GM20431 (cell line): ENCODE data around the gene PCDHGB1.
"Not testable (repeated sequence)": the region's sequence is repeated elsewhere in the genome, so short reads cannot be mapped to it uniquely, and the experiment has no call there.

ENCODE experiments used
- in situ Hi-C: fragments of 300-500 bp; cut with MseI, MboI; formaldehyde crosslinking; loops from one replicate; pipeline ENCODE4 v1.15.0; 2020; ENCODE audit warnings: low sequenced_read_pairs; ENCODE audit not compliant: unreplicated experiment

PCDHGB1 gene

GRCh38 chr5:141375444-141376155 is 25.7 kb downstream of the PCDHGB1 start:
- in situ Hi-C loops, result not testable (repeated sequence)

DNA sequence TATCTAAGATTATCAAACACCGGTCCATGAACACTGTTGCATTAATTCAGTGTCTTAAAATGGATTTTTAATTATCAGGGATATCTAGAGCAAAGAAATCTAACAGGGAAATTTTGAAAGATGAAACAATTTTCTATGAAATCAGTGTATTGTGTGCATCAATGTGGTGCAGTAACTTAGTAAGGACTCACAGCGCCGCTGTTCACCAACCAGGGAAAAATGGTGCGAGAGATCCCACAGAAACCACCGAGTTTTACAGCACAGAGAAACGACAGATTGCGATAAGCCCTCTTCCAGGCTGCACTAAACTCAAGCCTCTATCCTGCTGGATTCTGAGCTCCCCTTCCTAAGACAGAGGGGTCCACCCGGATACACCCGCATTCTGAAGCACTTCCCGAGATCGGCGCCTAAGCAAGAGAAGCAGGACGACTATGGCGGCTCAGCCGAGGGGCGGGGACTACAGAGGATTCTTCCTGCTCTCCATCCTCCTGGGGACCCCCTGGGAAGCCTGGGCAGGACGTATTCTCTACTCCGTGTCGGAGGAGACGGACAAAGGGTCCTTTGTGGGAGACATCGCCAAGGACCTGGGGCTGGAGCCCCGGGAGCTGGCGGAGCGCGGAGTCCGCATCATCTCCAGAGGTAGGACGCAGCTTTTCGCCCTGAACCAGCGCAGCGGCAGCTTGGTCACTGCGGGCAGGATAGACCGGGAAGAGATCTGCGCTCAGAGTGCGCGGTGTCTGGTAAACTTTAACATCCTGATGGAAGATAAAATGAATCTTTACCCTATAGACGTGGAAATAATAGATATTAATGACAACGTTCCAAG is 32.8 kb downstream of the PCDHGB1 start, which contains the start of gene PCDHGA7:
PCDHGA7 (plus strand) TSS at position 274 of the 826 bp plus-strand sequence; CDS start at position 432, 158 bp downstream.
- in situ Hi-C loops, result no loop called here

DNA sequence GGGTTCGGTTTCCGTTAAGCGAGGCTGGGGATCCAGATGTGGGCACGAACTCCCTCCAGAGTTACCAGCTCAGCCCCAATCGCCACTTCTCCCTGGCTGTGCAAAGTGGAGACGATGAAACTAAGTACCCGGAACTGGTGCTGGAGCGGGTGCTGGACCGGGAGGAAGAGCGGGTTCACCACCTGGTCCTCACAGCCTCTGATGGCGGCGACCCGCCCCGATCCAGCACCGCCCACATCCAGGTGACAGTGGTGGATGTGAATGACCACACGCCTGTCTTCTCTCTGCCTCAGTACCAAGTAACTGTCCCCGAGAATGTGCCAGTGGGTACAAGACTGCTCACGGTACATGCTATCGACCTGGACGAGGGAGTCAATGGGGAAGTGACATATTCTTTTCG is 33.4 kb downstream of the PCDHGB1 start:
- in situ Hi-C loops, result no loop called here

DNA sequence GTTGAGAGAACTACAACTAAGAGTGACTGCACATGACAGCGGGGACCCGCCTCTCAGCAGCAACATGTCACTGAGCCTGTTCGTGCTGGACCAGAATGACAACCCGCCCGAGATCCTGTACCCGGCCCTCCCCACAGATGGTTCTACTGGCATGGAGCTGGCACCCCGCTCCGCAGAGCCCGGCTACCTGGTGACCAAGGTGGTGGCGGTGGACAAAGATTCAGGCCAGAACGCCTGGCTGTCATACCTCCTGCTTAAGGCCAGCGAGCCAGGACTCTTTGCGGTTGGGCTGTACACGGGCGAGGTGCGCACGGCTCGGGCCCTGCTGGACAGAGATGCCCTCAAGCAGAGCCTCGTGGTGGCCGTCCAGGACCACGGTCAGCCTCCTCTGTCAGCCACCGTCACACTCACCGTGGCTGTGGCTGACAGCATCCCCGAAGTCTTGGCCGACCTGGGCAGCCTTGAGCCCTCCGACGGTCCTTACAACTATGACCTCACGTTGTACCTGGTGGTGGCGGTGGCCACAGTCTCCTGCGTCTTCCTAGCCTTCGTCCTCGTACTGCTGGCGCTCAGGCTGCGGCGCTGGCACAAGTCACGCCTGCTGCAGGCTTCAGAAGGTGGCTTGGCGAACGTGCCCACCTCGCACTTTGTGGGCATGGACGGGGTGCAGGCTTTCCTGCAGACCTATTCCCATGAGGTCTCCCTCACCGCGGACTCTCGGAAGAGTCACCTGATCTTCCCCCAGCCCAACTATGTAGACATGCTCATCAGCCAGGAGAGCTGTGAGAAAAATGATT is 34.8 kb downstream of the PCDHGB1 start:
- in situ Hi-C loops, result no loop called here

- in situ Hi-C loops, result not testable (repeated sequence)
Measured at GRCh38 chr5:141387557-141388311, 37.8 kb downstream of the PCDHGB1 start, which contains the start of gene PCDHGB4. PCDHGB4 (plus strand) TSS chr5:141387698; CDS start chr5:141387885, 187 bp downstream.

DNA sequence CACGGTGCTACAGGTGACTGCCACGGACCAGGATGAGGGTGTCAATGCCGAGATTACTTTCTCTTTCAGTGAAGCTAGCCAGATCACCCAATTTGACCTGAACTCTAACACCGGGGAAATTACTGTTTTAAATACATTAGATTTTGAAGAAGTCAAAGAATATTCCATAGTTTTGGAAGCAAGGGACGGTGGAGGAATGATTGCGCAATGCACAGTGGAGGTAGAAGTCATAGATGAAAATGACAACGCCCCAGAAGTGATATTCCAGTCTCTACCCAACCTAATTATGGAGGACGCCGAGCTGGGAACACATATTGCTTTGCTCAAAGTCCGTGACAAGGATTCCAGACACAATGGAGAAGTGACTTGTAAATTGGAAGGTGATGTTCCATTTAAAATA is 38.8 kb downstream of the PCDHGB1 start:
- in situ Hi-C loops, result no loop called here

- in situ Hi-C loops, result no loop called here
Measured at GRCh38 chr5:141389153-141390042, 39.5 kb downstream of the PCDHGB1 start.

DNA sequence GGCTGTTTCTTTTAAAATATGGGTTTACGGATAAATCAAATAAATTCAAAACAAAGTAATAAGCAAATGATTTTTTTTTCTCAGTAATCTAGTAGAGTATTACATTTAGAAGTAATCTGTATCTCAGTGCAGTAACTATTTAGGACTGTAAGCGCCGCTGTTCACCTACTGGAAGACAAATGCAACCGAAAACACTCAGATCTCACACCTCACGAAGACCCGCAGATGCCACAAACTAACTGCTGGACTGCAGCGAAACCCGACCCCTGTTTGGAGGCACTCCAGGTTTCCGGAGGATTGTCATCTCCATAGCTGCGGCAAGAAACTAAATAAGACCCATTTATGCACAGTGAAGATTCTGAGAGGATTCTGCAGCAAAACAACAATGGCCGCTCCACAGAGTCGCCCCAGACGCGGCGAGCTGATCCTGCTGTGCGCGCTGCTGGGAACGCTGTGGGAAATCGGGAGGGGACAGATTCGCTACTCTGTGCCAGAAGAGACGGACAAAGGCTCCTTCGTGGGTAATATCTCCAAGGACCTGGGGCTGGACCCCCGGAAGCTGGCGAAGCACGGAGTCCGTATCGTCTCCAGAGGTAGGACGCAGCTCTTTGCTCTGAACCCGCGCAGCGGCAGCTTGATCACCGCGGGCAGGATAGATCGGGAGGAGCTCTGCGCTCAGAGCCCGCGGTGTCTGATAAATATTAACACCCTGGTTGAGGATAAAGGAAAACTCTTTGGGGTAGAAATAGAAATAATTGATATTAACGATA is 42.7 kb downstream of the PCDHGB1 start, which contains the start of gene PCDHGA8:
PCDHGA8 (plus strand) TSS at position 205 of the 770 bp plus-strand sequence; CDS start at position 386, 181 bp downstream.
- in situ Hi-C loops, result no loop called here

- in situ Hi-C loops, result no loop called here
Measured at GRCh38 chr5:141393267-141393666, 43.4 kb downstream of the PCDHGB1 start.

DNA sequence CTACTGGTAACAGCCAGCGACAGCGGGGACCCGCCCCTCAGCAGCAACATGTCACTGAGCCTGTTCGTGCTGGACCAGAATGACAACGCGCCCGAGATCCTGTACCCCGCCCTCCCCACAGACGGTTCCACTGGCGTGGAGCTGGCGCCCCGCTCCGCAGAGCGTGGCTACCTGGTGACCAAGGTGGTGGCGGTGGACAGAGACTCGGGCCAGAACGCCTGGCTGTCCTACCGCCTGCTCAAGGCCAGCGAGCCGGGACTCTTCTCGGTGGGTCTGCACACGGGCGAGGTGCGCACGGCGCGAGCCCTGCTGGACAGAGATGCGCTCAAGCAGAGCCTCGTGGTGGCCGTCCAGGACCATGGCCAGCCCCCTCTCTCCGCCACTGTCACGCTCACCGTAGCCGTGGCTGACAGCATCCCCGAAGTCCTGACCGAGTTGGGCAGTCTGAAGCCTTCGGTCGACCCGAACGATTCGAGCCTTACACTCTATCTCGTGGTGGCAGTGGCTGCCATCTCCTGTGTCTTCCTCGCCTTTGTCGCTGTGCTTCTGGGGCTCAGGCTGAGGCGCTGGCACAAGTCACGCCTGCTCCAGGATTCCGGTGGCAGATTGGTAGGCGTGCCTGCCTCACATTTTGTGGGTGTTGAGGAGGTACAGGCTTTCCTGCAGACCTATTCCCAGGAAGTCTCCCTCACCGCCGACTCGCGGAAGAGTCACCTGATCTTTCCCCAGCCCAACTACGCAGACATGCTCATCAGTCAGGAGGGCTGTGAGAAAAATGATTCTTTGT is 44.7 kb downstream of the PCDHGB1 start:
- in situ Hi-C loops, result not testable (repeated sequence)

- in situ Hi-C loops, result not testable (repeated sequence)
Measured at GRCh38 chr5:141397756-141398551, 48.1 kb downstream of the PCDHGB1 start, which contains the start of gene PCDHGB5. PCDHGB5 (plus strand) TSS chr5:141397947; CDS start chr5:141398128, 181 bp downstream.

GRCh38 chr5:141398608-141399007 is 48.7 kb downstream of the PCDHGB1 start:
- in situ Hi-C loops, result no loop called here

- in situ Hi-C loops, result no loop called here
Measured at GRCh38 chr5:141399555-141400258, 49.8 kb downstream of the PCDHGB1 start.
